Stimulated activated CD8-positive, alpha-beta memory T cell treated with anti-CD3 and anti-CD28 coated beads, Interleukin-12 subunit alpha, Interleukin-12 subunit beta, amount 100 ng/mL, for 4 hours (primary cell): ENCODE measurements around the gene TTLL9.
"Not testable (repeated sequence)": the region's sequence is repeated elsewhere in the genome, so short reads cannot be mapped to it uniquely, and the experiment has no call there.

Experiments used
- DNase-seq: peaks from one replicate; pipeline ENCODE4 v3.0.0-alpha.2; 2020; ENCODE audit warnings: low read depth

The TTLL9 gene, protein sequence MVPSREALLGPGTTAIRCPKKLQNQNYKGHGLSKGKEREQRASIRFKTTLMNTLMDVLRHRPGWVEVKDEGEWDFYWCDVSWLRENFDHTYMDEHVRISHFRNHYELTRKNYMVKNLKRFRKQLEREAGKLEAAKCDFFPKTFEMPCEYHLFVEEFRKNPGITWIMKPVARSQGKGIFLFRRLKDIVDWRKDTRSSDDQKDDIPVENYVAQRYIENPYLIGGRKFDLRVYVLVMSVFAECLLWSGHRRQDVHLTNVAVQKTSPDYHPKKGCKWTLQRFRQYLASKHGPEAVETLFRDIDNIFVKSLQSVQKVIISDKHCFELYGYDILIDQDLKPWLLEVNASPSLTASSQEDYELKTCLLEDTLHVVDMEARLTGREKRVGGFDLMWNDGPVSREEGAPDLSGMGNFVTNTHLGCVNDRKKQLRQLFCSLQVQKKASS

DNA sequence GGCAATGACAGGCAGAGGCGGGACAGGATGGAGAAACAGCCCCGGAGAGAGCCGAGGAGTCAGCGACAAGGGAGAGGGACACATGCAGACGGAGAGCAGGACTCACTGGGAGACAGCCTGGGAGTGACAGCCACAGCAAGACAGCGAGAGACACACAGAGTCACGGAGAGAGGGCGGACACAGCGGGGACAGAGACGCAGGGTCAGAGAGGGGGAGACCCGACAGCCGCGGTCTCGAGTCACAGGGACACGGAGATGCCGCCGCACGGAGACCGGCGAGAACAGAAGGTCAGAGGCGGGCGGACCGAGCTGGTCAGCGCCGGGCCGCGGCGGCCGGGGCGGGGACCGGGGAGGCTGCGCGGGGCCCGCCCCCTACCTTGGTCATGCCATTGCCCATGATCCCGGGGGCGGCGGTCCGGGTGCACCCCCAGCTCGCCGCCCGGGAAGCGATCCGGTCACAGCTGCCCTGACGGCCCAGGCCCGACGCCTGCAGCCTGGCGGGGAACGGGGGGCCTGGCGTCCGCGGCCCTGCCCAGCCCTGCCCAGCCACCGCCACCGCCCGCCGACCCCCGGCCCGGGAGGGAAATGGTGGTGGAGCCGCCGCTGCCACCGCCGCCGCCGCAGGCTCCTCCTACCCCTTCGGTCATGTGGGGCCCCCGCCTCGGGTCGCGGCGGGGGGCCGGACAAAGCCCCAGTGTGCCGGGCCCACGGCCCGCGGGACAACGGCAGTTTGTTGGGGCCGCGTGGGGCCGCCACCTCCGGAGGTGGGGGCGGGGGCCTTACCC lies at the start of gene TTLL9, which contains the start of gene DUSP15:
Gene TTLL9 (plus strand): TSS at position 693 of the 784 bp plus-strand sequence. CDS start 493 bp downstream, outside the sequence.
Gene DUSP15 (minus strand): TSS at position 586 of the 784 bp plus-strand sequence. CDS start 190 bp downstream, at position 396.
- DNase-seq, result no peak

DNA sequence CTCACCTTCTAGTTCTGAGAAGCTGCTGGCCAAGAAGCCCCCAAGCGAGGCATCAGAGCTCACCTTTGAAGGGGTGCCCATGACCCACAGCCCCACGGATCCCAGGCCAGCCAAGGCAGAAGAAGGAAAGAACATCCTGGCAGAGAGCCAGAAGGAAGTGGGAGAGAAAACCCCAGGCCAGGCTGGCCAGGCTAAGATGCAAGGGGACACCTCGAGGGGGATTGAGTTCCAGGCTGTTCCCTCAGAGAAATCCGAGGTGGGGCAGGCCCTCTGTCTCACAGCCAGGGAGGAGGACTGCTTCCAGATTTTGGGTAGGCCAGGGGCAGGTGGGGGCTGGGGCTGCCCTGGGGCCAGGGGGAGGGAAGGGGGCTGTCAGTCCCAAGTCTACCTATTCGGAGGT lies 49.0 kb upstream of the TTLL9 start:
- no peak for DNase-seq

DNA sequence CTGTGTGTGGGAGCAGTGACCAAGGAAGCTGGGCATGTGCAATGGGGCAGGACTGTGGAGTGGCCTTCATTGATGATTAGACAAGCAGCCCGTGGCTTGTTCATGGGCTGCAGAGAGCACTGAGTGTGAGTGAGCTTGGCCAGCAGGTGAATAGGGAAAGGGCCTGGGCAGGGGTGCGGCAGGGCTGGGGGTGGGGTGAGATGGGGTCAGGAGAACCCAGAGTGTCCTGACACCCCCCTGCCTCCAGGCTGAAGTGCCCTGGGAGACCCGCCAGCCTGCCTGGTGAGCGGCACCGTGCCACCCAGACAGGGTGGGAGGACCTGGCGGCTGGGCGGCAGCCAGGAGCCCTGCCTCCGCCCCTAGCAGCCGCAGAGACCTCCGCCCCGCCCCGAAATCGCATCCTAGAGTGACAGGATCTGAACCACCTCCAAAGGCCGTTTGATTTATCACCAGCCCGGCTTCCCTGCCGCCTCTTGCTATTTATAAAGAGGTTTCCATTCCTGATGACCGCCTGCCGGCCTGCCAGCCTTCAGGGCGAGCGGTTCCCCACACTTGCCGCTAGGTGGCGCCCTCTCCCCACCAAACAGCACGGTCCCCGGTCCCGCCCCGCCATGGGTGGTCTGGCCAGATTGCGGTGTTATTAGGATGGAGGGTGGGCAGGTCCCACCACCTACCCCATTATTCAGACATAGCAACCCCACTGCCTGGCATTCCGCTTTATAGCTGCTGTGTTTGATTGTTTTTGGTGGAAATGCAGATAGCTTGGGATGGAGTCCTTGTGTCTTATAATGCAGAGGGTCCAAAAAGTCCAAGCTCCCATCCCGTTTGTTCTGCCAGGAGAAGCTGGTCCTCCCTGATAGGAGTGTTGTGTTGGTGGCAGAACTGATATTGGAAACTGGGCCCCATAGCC lies 47.8 kb upstream of the TTLL9 start:
- DNase-seq, result peak; percentile 56

DNA sequence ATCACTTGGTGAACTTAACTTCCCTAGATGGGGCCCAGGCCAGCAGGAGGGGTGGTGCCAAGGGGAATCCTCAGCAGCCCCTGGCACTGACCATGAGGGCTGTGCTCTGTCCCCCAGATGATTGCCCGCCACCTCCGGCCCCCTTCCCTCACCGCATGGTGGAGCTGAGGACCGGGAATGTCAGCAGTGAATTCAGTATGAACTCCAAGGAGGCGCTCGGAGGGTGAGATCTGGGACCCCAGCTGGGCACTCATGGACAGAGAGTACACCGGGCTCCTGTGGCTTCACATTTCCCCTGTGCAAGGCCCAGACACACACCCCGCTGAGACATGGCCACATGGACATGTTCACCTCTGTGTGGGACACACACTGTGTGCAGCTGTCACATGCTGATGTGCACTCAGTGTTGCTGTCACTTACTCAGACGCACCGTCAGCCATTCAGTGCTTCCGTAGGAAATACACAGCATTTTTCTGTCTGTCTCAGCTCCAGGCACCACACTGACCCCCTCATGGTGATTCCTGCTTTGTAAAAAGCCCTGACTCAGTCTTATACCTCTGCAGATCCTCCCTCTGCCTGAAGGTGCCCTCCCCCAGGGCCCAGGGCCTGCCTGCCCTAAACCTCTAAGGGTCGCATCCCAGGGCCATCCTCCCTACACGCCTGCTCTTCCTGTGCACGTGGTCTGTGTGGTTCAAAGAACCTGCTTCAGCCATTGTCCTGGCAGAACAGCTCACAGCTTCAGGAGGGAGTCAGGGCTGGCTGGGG lies 46.9 kb upstream of the TTLL9 start:
- no peak for DNase-seq

DNA sequence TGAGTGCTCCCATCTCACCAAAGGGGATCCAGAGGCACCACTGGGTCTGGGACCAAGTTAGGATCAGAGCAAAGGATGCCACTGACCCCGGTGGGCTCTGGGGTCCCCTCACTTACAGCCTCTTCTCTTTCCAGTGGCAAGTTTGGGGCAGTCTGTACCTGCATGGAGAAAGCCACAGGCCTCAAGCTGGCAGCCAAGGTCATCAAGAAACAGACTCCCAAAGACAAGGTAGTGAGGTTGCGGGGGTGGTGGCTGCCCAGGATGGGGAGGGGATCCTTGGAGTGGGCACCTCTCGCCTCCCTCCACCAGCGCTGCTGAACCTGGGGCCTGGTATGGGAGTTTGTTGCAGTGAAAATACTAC lies 46.3 kb upstream of the TTLL9 start:
- no peak for DNase-seq

DNA sequence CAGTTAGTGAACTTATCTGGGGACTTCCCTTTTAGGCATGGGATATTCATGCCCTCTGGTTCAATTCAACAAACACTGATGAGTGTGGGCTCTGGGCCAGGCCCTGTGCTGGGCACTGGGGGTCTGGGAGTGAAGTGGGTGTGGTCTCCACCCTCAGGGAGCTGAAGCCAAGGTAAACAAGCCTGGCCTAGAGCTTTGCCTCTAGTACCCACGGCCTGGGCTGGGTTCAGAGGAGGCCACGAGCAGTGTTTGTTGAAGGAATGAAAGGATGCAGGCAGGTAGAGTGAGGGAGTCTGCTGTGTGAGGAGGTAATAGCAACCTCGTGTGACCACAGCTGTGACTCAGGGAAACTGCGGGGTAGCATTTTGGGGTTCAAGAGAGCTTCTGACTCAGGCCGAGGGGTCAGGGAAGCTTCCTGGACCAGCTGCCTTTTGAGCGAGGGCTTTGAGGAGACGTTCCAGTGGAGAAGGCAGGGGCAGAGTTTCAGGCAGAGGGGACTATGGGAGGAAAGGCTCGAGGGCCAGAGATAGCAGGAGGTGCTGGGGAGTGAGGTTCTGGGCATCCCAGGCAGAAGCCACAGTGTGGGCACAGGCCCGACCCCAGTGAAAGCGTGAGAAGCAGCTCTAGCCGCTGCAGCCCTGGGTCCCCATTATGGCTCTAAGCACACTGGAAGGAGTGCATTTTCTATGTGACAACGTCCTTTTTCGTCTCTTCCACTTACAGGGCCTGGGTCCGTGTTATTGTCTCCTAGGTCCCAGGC lies 45.7 kb upstream of the TTLL9 start:
- no peak for DNase-seq

DNA sequence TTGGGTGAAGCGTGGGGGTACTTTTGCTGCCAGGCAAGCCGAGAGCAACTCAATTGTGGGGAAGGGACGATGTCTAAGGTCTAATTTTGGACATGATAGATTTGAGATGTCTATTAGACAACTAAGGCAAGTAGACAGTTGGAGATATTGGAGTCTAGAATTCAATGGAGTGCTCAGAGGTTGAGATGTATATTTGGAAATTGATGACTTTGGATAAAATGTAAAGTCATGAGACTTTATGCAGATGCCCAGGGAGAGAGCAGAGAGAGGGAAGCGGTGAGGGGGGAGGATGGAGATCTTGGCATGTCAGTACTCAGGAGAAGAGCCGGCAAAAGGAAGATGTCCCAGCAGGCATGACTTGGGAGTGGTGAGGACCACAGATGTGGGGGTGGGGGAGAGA lies 44.4 kb upstream of the TTLL9 start:
- no peak for DNase-seq

DNA sequence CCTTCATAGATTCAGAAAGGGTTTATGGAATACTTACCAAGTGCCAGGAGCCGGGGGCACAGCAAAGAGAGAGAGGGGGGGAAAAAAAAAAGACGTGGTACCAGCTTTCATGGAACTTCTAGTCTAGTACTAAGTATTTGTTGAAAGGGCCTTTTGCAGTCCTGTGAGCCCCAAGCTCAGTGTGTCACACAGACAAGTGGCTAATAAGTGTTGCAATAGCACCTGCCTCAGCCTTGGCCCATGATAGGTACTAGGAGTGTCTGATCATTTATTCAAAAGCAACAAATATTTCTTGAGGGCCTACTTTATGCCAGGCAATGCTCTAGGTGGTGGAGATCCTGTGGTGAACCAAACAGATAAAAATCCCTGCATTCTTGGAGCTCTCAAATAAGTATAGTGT lies 43.4 kb upstream of the TTLL9 start:
- DNase-seq, result no peak

DNA sequence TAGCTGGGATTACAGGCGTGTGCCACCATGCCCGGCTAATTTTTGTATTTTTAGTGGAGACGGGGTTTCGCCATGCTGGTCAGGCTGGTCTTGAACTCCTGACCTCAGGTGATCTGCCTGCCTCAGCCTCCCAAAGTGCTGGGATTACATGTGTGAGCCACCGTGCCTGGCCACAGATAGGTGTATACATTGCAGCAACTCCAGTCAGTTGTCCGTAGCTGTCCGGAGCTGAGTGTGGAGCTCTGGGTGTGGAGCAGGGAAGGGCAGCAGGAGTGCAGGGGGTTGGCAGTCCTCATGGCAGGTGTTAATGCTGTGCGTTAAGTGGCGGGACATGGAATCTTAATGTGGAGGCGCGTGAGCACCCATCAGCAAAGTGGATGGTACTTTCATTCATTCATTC lies 42.4 kb upstream of the TTLL9 start:
- DNase-seq, result not testable (repeated sequence)

DNA sequence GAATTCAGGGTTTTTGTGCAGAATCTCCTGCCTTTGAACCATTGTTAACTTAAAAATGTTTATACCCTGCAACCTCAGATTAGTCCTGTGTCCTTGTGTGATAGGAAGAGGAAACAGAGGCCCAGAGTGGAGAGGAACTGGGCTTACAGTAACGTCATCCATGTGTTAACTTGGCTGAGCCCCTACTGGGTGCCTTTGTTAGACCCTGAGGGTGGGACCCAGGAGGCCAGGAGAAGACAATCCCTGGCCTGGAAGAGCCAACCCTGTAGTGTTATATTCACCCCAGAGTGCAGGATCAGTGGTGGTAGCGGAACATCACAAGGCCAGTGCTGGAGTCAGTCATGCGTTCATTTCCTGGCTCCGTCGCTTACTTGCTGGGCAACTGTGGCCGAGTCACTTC lies 40.7 kb upstream of the TTLL9 start:
- no peak for DNase-seq

DNA sequence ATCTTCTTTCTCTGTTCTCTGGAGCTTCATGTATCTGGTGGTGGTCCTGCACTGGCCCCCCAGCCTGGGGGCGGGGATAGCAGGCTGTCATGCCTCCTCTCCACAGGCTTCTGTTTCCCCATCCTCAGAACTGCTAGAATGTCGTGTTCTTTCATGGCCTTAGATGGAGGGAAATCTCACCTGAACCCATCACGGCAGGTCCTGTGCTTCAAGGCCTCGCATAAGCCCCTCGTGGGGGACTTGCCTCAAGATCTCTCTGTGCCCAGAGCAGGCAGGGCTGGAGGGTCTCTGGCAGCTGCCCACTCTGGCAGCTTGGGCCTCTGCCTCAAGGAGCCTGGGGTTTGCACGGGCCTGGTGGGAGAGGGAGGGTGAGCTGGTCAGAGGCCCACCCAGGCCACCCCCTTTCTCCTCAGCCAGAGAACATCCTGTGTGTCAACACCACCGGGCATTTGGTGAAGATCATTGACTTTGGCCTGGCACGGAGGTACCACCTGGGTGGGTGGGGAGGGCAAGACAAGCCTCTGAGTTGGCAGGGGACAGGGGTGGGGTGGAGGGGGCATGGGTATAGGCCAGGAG lies 39.9 kb upstream of the TTLL9 start:
- DNase-seq, result no peak

DNA sequence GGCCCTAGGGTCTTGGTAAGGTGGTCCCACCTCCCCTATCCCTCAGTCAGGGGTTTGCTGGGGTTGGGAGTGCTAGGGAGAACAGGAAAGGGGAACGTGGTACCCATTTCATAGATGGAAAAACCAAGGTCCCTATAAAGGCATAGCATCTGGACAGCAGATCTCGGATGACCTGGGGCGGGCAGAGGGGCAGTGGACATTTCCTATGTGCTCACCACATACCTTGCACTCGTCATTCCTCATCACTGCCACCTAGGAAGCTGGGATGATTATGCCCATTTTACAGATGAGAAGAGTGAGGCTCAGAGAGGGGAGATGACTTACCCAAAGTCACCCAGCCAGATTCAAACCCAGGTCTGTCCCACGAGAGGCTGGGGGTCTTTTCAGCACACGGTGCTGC lies 39.2 kb upstream of the TTLL9 start:
- DNase-seq, result no peak

DNA sequence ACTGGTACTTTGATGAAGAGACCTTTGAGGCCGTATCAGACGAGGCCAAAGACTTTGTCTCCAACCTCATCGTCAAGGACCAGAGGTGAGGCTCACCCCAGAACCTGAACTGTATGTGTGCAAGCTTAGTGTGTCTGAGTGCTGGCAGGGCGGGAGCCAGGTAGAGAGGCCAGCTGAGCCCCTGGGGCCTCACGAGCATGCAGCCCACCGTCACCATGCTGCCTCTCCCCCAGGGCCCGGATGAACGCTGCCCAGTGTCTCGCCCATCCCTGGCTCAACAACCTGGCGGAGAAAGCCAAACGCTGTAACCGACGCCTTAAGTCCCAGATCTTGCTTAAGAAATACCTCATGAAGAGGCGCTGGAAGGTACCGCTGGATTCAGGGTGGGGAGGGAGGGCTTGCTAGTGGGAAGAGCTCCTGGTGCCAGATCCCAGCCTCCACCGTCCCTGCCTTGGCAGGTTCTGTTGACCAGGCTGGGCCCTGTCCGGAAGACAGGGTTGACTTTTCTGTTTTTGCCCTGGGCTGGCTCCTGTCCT lies 38.6 kb upstream of the TTLL9 start:
- no peak for DNase-seq

DNA sequence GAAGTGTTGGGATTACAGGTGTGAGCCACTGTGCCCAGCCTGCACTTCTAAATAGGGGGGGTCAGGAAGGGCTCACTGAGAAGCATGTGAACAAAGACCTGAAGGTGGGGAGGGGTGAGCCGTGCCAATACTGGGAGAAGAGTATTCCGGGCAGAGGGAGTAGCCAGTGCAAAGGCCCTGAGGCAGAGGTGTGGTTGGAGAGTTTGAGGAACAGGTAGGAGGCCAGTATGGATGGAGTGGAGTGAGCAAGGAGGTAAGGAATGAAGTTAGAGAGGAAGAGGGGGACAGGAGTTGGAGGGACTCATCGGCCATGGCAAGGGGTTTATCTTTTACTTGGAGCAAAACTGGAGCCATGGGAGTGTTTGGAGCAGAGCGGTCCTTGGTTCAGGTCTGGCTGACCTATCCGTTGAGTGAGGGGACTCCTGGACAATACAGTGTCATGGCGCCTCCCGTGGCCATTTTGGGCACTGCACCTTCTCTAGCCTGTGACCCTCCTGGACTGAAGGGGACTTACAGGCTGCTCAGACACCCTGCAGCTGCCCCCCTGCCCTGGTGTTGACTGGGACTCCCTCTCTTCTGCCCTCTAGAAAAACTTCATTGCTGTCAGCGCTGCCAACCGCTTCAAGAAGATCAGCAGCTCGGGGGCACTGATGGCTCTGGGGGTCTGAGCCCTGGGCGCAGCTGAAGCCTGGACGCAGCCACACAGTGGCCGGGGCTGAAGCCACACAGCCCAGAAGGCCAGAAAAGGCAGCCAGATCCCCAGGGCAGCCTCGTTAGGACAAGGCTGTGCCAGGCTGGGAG lies 37.1 kb upstream of the TTLL9 start:
- peak; percentile 24 for DNase-seq

DNA sequence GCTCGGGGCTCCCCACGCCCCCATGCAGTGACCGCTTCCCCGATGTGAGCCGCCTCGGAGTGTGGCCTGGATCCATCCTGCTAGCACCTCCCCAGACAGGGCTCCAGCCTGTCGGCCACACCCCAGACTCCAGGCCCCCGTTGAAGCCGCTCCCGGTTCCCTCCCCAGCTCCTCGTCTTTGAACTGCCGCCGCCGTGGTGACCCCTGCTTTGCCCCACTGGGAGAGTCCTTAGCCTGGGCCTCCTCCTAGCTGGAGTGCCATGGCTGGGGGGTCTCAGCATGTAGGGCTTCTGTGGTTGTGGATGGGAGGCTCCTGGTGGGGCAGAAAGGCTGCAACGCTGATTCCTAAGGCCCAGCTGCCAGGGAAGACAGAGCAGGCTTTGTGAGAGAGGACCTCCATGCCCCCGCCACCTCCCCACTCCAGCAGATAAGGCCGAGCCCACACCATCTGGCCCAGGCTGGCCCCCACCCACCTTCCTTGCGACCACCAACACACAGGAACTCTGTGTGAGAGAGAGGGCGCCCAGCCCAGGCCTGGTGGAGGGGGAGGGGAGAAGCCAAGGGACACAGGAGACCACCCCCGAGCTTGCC lies 36.4 kb upstream of the TTLL9 start:
- DNase-seq, result no peak

DNA sequence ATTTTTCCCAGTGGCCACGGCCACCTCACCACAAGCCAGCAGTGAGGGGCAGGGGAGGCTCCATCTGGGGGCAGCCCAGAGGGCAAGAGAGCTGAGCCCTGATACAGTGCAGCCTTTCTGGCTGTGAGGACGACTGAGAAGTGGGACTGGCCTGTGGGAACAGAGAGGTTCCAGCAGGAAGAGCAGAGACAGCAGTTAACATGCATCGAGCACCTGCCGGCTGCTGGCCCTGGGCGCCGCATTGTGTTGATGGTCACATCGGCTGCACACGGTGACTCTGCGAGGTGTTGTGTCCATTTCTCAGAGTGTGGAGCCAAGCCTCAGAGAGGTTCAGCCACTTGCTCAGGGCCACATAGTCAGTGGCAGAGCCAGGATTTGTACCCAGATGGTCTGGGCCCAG lies 34.9 kb upstream of the TTLL9 start:
- DNase-seq, result no peak

DNA sequence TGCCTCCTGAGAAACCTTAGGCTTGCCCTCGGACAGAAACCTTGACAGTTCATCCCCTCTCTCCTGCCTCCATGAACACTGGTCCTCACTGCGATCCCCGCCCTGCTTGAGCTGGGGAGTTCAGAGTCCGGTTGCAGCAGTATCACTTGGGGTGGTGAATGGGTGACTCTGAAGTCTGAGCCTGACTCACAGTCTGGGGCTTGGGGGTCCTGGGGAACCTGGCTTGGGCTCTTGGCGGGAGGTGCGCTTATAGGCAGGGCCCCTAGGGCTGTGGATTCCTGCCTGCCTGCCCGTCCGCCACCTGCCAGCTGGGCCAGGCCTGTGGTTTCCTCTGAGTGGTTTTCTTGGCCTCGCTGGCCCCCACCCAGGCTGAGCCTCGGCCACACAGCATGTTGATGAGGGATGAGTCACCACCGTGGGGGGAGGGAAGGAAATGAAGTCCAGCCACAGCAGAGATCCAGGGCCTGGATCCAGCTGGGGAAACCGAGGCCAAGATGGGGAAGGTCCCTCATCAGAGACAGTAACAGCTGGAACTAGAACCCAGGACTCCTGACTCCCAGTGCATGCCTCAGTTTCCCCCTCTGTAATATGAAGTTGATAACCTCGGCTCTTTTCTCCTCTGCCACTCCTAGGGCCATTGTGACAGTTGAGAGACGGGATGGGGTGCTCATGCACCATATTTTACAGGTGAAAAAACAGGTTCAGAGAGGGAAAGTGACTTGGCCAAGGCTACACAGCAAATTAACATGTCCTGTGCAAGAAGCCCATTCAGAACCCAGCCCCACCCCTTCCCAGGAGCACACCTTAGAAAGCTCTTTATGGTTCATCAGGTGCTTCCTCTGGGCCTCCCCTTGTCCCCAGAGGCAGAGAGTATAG lies 34.2 kb upstream of the TTLL9 start:
- DNase-seq, result peak; percentile 16
